HG02763 (cell line): Measurements from ENCODE around the gene RASGRP3.

Experiments
- ATAC-seq: cut with Tn5 transposase; IDR thresholded peaks from one replicate; pipeline ENCODE4 v1.9.1; 2021; ENCODE audit warnings: mild to moderate bottlenecking, moderate library complexity; ENCODE audit not compliant: unreplicated experiment

Gene RASGRP3

GRCh38 chr2:33577084-33577483 is 100.6 kb downstream of the RASGRP3 start:
- no peak for ATAC-seq

- ATAC-seq: no peak
Observed at GRCh38 chr2:33577668-33578067, 101.2 kb downstream of the RASGRP3 start.

GRCh38 chr2:33579227-33579626 is 102.8 kb downstream of the RASGRP3 start:
- ATAC-seq: no peak

- no peak for ATAC-seq
Observed at GRCh38 chr2:33581872-33582271, 105.4 kb downstream of the RASGRP3 start.

- no peak for ATAC-seq
Observed at GRCh38 chr2:33583194-33583938, 106.9 kb downstream of the RASGRP3 start.

GRCh38 chr2:33586766-33587165 is 110.3 kb downstream of the RASGRP3 start:
- no peak for ATAC-seq

GRCh38 chr2:33588232-33588631 is 111.8 kb downstream of the RASGRP3 start:
- no peak for ATAC-seq

GRCh38 chr2:33589444-33589843 is 113.0 kb downstream of the RASGRP3 start:
- ATAC-seq: no peak

GRCh38 chr2:33595385-33595784 is 118.9 kb downstream of the RASGRP3 start:
- no peak for ATAC-seq

GRCh38 chr2:33597026-33597425 is 120.6 kb downstream of the RASGRP3 start:
- no peak for ATAC-seq

- peak; percentile 40 for ATAC-seq
Observed at GRCh38 chr2:33598561-33599174, 122.2 kb downstream of the RASGRP3 start.

GRCh38 chr2:33599175-33599942 is 122.9 kb downstream of the RASGRP3 start, which contains the start of gene FAM98A:
FAM98A (minus strand) TSS chr2:33599299; CDS start chr2:33599221, 78 bp downstream.
- peak; percentile 93 for ATAC-seq

GRCh38 chr2:33599943-33600192 is 123.4 kb downstream of the RASGRP3 start:
- no peak for ATAC-seq

GRCh38 chr2:33602201-33602830 is 125.9 kb downstream of the RASGRP3 start:
- ATAC-seq: no peak

- no peak for ATAC-seq
Observed at GRCh38 chr2:33603416-33603815, 127.0 kb downstream of the RASGRP3 start.

- no peak for ATAC-seq
Observed at GRCh38 chr2:33605056-33605455, 128.6 kb downstream of the RASGRP3 start.

GRCh38 chr2:33606100-33606499 is 129.7 kb downstream of the RASGRP3 start:
- ATAC-seq: no peak

- ATAC-seq: no peak
Observed at GRCh38 chr2:33606622-33607021, 130.2 kb downstream of the RASGRP3 start.

- no peak for ATAC-seq
Observed at GRCh38 chr2:33607251-33607721, 130.8 kb downstream of the RASGRP3 start.

- ATAC-seq: no peak
Observed at GRCh38 chr2:33607905-33608304, 131.5 kb downstream of the RASGRP3 start.

- ATAC-seq: no peak
Observed at GRCh38 chr2:33614190-33614589, 137.7 kb downstream of the RASGRP3 start.
